ENCODE measurements around the gene SIM1. TPM values are rescaled to one million over a fixed set of nuclear protein-coding genes. Genes with fewer than 3 reads are reported as not detected.

The SIM1 gene
- total and polyA plus RNA-seq, 8 donors = 1.5 to 6.0 (median 4.1) TPM

DNA sequence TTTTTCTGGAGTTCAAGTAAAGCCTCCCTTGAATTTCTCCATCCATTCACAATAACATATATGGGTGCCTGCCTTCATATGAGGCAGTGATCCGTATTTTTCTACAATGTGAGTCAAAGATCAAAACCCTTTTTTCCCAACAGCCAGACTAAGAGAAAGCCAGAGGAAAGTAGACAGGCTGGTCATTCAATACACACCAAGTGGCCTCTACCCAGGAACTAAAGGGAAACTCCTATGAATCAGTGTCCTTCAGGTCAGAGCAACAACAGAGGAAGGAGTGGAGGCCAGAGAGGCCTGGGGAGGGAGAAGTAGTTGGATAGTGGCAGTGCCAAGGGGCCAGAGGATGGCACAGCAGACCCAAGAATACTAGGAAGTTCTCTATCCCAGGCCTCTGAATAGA, 23.8 kb downstream of the SIM1 start:
- H3K4me3 ChIP-seq = no peak overlapping the region
- H3K27me3 ChIP-seq = peaks cover 0 to 3% (median 0%) of the 10 kb centered on the region in 4 donors
- 64% methylated on average over 1 of the region's 1 CpG for WGBS, 2 donors
- no peaks in the 10 kb centered on the region for H3K9me3 ChIP-seq
- DNase-seq (no peak), ATAC-seq (peak in 1 of 4 donors; percentile 27), FAIRE-seq (no peak)
- no peaks in the 10 kb centered on the region for H3K4me1 ChIP-seq
- TF ChIP-seq, protein P1, sequence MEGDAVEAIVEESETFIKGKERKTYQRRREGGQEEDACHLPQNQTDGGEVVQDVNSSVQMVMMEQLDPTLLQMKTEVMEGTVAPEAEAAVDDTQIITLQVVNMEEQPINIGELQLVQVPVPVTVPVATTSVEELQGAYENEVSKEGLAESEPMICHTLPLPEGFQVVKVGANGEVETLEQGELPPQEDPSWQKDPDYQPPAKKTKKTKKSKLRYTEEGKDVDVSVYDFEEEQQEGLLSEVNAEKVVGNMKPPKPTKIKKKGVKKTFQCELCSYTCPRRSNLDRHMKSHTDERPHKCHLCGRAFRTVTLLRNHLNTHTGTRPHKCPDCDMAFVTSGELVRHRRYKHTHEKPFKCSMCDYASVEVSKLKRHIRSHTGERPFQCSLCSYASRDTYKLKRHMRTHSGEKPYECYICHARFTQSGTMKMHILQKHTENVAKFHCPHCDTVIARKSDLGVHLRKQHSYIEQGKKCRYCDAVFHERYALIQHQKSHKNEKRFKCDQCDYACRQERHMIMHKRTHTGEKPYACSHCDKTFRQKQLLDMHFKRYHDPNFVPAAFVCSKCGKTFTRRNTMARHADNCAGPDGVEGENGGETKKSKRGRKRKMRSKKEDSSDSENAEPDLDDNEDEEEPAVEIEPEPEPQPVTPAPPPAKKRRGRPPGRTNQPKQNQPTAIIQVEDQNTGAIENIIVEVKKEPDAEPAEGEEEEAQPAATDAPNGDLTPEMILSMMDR (IDR thresholded peaks at IDR 0.05) = no peak
- no peak overlapping the region for H3K27ac ChIP-seq
- no peaks in the 10 kb centered on the region for H3K36me3 ChIP-seq
- intact Hi-C loops (cut with DNase I) = no loop called here

DNA sequence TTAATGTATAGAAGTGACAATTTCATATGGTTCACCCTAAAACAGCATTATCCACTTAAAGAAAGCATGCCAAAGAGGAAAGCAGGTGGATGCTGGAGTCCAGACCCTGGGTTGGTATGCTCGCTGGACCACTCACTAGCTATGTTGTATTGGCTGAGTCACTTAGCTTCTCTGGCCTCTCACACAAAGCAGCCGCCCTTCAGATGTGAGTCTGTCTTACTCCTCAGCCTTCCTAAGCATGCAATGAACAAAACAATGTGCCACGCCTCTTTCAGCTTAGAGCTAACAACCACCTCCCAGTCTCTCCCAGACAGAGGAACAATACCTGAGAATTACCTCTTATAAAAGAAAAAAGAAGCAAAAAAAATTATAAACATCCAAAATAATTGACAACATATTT, 29.4 kb downstream of the SIM1 start:
- Histone ChIP-seq H3K4me3 (no peak overlapping the region), H3K36me3 (no peaks in the 10 kb centered on the region), H3K27me3 (no peaks in the 10 kb centered on the region), H3K4me1 (peaks cover 0 to 8% (median 0%) of the 10 kb centered on the region in 3 donors), H3K27ac (no peak overlapping the region), H3K9me3 (no peaks in the 10 kb centered on the region)
- FAIRE-seq = no peak
- no peak for ATAC-seq
- TF ChIP-seq, protein P1 (IDR thresholded peaks at IDR 0.05) = no peak
- 88 to 92% methylated on average over 3 of the region's 3 CpGs for WGBS, 2 donors
- no peak for DNase-seq
- intact Hi-C loops (cut with DNase I) = no loop called here

DNA sequence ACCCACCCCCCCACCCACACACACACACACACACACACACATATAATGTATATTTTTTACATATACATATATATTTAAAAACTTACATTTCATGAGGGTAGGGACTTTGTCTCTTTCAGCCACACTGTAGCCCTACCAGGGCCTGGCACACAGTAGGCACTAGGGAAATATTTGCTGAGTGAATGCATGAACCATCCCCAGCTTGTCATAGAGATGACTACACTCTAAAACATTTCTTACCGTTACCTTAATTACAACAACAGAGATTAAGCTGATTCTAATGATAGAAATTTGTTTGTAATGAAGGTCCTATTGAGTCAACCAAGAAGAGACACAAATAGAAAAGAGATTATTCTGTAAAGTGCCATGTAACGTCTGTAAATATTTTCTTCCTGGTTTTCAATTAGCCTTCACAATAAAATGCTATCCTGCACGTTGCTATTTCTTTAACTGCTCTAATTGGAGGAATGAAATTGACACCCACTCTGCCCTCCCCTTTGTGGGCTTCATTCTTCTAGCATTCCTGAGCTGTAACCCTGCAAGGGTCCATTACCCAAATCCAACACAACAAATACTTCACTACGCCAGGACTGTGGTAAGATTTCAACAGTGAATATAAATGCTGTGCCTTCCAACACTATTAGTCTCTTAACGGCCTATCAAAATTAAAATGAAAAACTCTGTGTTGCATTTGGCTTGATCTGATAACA, 30.8 kb downstream of the SIM1 start:
- peaks cover 0 to 4% (median 0%) of the 10 kb centered on the region in 4 donors for H3K27me3 ChIP-seq
- ATAC-seq (no peak), DNase-seq (no peak), FAIRE-seq (no peak)
- peaks cover 0 to 8% (median 0%) of the 10 kb centered on the region in 3 donors for H3K4me1 ChIP-seq
- no peak overlapping the region for H3K4me3 ChIP-seq
- H3K36me3 ChIP-seq = no peaks in the 10 kb centered on the region
- H3K9me3 ChIP-seq = no peaks in the 10 kb centered on the region
- WGBS, 2 donors = 75 to 82% methylated on average over 5 of the region's 5 CpGs
- intact Hi-C loops (cut with DNase I) = no loop called here
- TF ChIP-seq, protein P1 (IDR thresholded peaks at IDR 0.05) = no peak
- no peak overlapping the region for H3K27ac ChIP-seq

DNA sequence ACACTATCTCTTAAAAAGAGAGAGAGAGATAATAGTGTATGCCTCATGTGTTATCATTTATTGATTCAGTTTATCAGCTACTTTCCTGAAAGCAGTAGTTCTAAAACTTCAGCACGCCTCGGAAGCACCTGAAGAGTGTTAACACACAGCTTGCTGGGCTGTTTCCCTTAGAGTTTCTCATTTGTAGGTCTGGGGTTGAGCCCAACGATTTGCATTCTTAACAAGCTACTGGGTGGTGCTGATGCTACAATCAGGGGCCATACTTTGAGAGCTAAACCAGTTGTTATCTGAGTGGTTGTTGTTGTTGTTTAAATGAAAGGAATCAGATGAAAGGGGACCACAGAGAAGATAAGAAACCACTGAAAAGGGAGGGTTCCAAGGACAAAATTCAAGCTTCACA, 32.6 kb downstream of the SIM1 start:
- 10 to 15% methylated on average over 3 of the region's 3 CpGs for WGBS, 2 donors
- TF ChIP-seq, protein P1 (IDR thresholded peaks at IDR 0.05) = no peak
- no peak for ATAC-seq
- no peak overlapping the region for H3K4me3 ChIP-seq
- H3K36me3 ChIP-seq = no peaks in the 10 kb centered on the region
- H3K4me1 ChIP-seq = peaks cover 0 to 8% (median 0%) of the 10 kb centered on the region in 3 donors
- DNase-seq = no peak
- peaks cover 0 to 4% (median 0%) of the 10 kb centered on the region in 4 donors for H3K27me3 ChIP-seq
- FAIRE-seq = no peak
- H3K9me3 ChIP-seq = no peaks in the 10 kb centered on the region
- H3K27ac ChIP-seq = no peak overlapping the region
- intact Hi-C loops (cut with DNase I) = no loop called here

DNA sequence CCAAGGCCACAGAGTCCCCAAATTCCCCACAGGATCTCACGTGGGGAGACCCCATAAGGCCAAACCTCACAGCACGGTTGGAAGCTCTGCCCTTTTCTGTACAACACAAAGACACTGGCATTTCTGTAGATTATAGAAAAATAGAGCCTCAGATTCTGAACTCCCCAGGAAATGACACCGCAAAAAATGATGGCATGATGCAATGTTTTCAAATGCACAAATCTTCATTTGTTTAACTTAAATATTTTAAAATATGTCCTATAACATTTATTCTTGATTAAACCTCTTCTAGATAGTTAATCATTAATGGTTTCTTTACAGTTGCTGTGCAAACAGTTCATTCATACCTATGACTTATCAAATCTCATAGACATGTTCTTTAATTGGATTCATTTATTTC, 33.8 kb downstream of the SIM1 start:
- peaks cover 0 to 4% (median 0%) of the 10 kb centered on the region in 4 donors for H3K27me3 ChIP-seq
- H3K4me1 ChIP-seq = peaks cover 0 to 8% (median 0%) of the 10 kb centered on the region in 3 donors
- no peak overlapping the region for H3K27ac ChIP-seq
- DNase-seq (no peak), FAIRE-seq (no peak), ATAC-seq (no peak)
- H3K36me3 ChIP-seq = no peaks in the 10 kb centered on the region
- 39 to 44% methylated on average over 3 of the region's 3 CpGs for WGBS, 2 donors
- no peak overlapping the region for H3K4me3 ChIP-seq
- intact Hi-C loops (cut with DNase I) = no loop called here
- TF ChIP-seq, protein P1 (IDR thresholded peaks at IDR 0.05) = no peak
- no peaks in the 10 kb centered on the region for H3K9me3 ChIP-seq
